GM21619 (cell line): ENCODE data around the gene ERLIN1.
A peak's percentile ranks its signal among the peaks of the same experiment; 100 is the strongest.

Experiments used
- ATAC-seq: cut with Tn5 transposase; IDR thresholded peaks from one replicate; pipeline ENCODE4 v1.9.1; 2021; ENCODE audit not compliant: unreplicated experiment

ERLIN1 gene

DNA sequence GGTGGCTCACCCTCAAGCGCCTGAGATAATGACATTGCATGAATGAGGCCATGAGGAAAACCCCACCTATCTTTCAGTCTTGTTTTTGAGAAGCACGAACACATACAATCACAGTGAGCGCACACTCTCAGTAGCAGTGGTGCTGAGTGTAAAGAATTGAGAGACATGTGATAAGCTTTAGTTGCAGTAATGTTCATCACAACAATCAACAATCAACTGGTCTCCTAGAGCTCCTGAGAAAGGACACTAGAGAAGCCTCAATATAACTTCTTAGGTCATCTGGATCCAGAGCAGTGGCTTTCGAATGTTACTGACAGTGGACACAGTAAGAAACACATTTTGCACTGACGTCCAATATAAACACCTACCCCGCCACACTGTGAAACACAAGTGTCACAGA, 12.8 kb downstream of the ERLIN1 start:
- no peak for ATAC-seq

DNA sequence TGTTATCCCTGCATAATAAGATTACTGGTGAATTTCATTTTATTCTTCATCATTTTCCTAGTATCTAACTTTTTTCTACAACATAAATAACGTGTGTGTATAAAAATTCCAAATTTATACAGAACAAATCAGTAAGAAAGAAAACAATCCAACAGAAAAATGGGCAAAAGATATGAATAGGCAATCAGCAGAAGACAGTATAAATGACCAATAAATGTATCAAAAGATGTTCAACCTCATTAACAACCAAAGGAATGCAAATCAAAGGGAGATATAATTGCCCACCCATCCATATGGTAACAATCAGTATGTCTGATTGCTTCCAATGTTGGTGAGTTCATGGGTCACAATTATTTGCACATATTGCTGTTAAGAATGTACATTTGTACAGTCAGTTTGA, 13.5 kb downstream of the ERLIN1 start:
- no peak for ATAC-seq

DNA sequence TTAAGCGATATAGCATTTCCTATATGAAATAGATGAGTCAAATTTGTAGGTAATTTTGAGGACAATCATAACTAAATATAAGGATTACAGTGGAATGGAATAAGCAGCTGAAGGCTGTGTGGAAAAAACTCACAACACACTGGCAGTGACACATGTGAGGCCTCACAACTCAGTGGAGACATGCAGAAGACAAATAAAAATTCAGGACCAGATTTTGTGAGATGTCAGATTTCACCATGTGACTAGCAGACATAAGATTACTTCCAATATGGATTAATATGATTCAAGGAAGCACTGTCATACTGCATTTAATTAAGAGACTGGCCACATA, 17.6 kb downstream of the ERLIN1 start:
- no peak for ATAC-seq

DNA sequence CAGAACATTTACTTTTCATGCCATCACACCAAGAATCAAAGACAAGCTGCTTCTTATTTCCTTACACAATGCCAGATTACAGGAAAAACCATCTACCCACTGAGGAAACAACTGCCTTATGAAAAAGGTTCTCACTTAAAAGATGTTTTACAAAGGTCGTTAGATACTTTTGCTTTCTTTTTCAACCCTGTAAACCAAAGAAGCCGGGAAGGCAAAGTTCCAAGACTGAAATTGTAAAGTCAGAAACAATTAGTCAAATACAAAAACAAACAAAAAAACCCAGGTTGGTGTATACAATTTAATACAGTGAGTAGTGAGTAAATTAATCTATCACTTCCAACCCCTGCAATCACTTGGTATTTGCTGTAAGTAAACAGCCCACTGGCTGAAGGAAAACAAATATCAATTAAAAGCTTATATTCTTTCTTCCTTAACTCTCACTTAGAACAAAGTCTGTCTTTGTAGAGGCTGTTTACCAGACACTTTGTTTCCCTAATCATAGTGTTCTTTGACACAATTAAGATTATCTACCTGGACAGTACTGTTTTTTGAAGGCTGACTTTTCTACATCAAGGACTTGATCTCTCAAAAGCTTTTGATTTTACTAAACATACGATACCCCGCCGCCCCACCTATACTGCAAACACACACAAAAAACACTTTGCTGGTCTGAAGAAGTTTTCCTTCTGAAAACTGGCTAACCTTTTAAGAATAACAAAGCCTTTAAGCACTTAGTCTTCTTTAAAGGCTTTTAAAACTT, 18.1 kb downstream of the ERLIN1 start:
- ATAC-seq = no peak

DNA sequence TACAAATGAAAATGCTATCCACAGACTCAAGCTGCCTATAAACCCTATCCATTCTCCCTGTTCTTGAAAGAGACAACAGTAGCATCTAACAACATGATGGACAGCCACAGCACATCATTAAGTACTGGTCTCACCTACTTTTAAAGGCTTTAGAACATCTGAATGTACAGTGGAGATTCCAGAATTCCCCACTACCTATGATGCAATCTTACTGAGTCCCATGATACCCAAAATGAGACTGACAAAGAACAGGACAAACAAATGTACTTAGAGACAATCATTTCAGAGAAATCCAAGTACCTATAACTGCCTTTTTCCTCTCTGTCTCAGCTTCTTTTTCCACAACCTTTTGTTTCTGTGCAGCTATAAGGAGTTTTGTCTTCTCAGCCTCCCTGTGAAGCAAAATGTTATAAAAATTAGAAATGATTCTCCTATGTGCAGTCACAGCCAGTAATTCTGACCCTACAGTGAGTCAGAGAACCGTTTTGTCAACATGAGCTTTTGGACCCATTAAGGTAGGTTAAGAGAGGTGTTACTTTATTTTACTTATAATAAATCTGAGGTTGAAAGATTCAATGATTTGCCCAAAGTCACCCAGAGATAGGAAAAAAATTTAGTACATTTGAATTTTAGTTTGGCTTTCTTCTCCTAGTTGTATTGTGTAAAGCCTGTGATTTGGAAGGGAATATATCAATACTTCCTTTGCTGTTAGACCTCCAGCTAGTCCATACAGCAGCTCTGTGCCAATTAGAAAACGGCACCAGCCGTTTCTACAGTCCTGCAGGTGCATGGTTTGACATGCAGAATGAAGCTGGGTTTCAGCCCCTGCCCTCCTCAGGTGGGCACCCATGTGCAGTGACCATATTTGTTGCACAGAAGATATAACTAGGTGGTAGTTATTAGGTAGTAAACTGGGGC, 21.9 kb downstream of the ERLIN1 start:
- ATAC-seq = no peak

DNA sequence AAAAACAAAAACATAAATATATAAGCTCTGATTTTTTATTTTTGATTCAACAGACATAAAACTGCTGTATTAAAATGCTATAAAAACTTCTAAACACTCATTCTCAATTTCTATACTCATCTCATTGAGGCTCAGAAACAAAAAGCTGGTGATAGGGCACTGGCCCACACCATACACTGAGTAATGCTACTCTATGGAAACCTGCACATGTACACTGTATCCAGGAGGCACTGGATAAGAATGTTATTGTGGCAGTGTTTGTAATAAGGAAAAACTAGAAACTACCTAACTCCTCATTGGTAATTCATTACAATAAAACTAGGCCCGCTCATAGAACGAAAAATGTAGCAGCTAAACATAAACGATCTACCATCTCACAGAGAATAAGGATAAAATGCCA, 23.1 kb downstream of the ERLIN1 start:
- ATAC-seq = no peak

DNA sequence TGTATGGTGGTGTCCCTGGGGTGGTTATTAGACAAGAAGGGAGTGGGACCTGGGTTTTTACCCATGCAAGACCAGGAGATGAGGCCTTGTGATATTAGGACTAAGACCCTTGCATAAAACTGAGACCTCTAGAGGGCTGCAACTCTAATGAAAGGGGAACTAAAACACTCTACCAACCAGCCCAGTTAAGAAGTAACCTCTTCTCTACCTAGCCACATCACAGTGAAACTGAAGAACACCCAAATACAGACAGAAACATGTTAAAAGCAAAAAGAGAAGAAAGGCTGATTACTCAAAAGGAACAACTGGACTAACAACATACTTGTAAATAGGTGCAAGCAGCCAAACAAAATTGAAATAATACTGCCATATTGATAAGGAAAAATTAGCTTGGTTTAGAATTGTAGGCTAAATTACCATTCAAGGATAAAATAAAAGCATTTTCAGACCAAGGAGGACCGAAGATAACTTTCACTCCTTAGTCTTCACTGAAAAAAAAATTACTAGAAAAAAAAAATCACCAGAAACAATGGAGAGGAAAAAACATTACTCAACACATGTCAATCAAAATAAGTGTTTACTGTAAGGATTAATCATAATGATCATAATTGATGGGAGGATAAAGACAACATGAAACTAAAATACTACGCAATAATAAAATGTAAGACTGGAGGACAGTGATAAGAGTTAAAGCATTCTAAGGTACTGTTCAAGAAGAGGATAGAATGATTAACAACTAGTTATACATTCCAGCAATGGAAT, 27.6 kb downstream of the ERLIN1 start:
- peak; percentile 94 for ATAC-seq

DNA sequence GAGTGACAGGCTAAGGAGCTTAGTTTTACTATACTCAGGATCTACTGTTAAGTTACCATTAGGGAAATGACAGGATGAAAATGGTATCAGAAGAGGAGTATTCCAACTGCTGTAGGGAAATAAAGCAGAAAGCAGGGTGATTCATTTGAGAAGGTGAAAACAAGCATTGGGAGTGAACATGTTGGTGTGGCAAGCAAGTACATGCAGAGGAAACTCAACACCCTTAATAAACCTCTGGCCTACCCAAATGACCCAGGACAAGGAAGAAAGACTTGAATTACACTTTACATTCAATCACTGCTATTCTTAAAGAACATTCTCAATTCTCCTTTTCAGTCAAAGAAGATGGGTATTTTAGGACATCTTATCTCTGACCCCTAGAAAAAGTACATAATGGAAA, 28.7 kb downstream of the ERLIN1 start:
- ATAC-seq = no peak

DNA sequence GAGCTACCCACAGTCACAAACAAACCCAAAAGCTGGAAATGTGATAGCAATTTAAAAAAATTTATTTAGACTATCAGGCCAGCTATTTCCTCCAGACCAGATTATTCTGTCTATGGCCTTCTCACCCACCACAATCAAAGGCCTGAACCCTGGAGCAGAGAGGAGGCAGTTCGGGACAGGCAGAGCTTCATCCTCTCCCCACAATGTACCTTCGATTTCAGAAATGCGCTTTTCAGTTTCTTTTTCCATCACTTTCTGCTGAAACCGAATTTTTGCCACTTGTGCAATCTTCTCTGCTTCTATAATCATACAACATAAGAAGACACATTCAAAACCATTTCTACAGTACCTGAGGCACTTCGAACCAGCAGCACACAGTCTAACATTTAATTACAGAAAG, 29.9 kb downstream of the ERLIN1 start:
- no peak for ATAC-seq

DNA sequence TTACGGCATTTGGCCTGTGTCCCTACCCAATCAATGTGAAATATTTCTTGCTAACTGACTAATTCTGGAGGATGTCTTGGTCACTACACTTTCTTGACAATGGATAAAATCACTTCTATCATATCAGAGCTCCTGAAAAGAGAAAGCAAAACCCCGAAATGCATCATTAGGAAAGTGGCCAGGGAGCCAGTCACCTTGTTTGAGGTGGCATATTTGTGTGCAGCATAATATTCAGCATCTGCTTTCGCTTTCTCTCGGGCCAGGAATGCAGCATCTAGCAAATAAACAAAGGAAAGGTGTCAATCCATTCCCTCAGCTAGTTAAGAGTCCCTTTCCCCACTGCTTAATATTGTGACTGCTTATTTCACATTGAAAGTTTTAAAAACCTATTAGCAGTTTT, 31.2 kb downstream of the ERLIN1 start:
- no peak for ATAC-seq

DNA sequence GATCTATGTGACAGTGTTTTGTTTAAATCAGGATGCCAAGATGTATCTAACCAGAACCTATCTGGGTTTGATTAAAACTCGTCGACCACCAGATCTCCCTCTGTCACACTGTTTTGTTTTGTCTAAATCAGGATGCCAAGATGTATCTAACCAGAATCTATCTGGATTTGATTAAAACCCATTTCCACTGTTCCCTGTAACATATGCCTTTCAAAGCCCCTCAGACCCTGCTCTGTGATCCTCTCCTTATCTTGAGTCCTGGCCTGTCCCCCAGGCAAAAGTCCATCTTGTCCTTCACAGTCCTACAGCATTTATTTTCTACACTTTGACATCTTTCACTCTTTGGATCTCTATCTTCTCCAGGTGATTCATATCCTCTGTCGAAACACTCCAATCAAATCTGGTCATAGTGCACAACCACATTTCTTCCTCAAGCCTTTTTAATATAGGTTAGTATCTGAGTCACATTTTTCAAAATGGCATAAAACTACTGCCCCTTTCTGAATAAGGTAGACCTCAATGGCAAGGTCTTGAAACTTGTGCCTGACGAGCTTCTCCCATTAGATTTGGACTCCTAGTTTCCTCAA, 32.5 kb downstream of the ERLIN1 start:
- no peak for ATAC-seq

DNA sequence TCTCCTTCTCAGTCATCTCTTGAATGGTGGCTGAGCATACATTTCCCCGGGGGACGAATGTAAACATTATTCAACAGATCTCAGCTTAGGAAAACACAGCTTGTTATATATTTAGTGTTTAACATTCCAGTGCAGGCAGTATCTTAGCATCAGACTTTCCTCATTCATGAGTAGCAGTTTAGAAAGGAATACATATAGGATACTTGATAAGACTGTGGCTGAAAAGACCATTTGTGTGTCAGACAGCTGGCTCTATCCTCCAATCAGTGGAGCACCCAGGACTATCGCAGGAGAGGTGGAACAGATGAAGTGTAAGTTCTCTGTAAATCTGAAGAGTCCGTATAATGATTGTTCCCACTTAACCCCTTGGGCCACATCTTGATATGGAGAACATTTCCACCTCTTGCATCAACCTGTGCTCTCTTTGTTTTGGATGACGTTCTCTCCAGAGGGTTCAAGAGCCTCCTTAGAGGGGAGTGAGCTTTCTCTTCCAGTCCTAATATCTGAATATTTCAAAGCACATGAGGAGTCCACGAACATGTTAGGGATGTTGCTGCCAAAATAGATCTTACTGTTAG, 34.0 kb downstream of the ERLIN1 start:
- no peak for ATAC-seq

DNA sequence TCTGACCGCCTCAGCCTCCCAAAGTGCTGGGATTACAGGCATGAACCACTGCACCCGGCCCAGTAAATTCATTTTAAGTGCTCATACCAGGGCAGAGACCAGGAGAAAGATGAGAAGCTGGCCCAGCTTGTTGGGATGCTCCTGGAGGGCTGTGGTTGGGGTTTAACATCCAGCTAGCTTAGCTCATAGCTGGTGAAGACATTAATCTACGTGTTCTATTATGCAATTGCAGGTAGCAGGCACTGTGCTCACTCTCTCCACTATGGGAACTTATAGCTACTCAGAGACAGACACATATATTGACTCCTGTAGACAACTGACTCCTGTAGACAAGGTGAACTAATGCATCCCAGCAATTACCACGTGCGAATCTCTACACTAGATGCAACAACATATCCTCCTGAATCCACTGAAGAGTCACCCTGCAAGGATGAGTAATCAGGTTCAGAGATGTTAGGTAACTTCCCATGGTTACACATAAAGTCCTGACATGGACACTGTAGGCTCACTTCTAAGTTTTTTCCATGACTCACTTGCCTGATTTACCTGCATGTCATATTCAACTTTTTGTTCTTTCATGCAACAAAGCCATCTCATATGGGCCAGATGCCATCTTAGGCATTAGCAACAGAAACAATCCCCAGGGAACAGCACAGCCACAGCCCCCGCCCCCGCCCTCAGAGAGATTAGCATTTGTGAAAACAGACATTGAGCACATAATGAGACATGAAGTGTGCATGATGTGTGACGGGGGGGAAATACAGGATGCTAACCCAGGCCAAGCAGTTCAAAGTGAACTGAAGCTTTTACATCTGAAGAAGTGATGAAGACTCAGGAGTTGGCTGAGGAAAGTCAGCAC, 37.2 kb downstream of the ERLIN1 start:
- ATAC-seq = peak; percentile 65

DNA sequence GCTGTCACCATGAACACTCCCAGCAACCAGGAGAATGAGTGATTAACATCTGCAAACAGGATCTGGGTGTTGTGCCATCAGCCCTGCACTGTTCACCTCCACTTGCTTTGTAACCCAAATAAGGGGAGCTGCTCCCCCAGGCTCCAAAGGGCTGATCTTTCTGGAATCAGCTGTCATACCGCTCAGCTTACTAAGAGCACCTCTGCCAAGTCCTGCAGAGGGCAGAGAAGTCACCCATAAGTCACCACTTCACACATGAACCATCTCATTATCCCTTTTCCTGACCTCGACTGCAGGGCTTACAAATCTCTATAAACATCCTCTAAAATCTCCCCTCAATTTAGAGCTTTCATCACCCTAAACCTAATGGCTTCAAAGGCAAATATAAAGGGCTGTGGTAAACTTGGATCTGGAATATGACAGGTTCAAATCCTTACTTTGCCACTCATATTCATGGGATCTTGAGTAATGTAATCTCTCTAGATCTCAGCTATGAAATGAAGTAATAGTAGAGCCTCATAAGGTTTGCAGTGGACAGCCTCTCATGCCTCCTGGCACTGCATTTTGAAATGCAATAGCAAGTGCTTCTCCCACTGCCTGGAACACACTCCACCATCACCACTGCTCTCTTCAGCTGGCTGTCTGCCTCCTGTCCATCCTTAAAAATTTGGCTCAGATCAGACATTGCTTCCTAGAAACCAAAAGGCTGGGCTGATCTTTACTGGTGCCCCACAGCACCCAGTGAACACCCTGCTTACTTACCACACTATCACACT, 38.8 kb downstream of the ERLIN1 start:
- ATAC-seq = no peak

DNA sequence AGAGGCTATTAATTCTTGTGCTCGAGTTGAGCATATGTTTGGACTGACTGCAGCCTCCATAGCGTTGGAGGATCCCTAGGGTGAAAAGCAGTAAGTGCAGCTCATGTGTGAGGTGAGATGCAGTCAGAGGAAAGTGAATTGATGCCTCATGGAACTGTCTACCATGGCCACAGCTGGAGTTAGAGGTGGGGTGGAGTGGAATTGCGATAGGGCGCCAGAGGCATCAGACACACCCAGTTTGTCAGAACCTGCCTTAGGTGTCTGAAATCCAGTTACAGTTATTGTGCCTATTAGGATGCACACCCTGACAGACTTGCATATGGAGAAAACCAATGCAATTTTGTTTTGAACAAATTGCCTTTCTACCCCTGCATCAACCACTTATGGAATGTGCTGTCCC, 39.4 kb downstream of the ERLIN1 start:
- no peak for ATAC-seq

DNA sequence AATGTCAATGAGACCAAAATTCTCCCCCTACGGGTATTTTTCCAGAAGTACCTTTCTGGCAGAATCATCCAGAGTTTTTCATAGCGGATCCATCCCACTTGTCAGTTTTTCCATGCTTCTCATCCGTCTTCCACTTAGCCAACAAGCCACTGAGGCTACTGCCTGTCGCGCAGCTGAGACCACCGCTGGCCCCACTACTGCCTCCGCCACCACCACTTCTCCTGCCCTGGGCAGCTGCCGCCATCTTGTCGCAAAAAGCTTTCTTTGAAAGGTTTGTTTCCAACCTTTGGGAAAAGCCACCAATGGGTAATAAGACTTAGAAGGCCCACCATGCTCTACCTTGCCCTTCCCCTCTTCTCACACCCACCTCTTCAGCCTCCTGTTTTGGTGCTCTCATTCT, 42.1 kb downstream of the ERLIN1 start:
- ATAC-seq = no peak

DNA sequence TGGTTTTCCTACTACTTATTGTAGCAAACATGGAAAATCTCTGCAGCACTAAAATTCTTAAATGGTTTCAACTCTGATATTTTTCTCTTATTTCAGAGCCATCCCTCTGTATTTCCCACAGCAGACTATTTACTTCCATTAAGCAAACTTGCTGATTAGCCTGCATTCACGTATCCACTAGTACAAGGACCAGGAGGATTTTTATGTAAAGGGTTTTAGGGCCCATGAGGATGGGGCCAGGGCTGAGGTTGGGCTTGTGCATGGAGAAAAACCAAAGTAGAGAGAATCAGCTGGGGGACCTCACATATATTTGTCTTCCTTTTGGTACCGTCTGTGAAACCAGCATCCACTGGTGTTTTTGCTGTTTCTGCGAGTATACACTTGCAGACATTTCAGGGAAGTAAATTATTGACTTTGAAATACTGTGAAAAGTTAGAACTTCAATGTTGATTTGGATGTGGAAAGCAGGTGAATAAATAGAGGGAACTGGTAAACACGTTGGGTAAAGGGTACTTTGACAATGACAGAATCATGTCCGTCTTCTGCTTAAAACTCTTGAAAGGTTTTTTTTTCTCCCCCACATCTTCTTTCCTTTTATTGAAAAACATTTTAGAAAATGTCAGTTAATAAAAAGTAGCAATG, 44.3 kb downstream of the ERLIN1 start:
- no peak for ATAC-seq

DNA sequence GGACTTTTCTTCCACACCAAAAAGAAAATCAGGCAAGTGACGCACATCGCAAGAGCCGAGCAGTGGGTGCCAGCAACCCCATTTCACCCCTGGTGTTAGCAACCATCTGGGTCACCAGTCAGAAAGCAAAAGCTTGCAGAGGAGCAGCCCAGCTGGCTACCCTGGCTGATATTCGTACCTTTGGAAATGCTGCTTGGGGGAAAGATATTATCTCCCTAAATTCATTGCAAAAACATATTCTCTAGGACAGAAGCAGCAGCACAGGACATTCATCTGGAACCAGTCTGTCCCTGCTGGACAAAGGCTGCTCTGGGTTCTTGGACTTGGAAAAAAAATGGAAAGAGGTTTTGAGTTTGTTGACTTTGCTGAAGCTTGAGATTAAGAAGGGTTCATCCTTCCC, 45.8 kb downstream of the ERLIN1 start:
- no peak for ATAC-seq
